SK-N-SH treated with all-trans-retinoic acid at 6 μM for 48 hours (cell line): ENCODE data around the gene ERC1.

Experiments used
- ARNTL ChIP-seq: fragments of 450-650 bp; formaldehyde crosslinking; IDR thresholded peaks from 2 replicates; pipeline ENCODE4 v1.5.0; 2020; ENCODE audit warnings: low read depth, mild to moderate bottlenecking, moderate library complexity, borderline replicate concordance
- BACH2 ChIP-seq: fragments of 250-450 bp; sonication (Bioruptor Pico); IDR thresholded peaks from 2 replicates; pipeline ENCODE4 v1.9.0; 2021; ENCODE audit warnings: mild to moderate bottlenecking, borderline replicate concordance
- GLIS3 ChIP-seq: fragments of 250-450 bp; sonication (Bioruptor Pico); IDR thresholded peaks from 2 replicates; pipeline ENCODE4 v1.5.0; 2020; ENCODE audit warnings: mild to moderate bottlenecking, moderate library complexity
- OSR1 ChIP-seq: fragments of 250-450 bp; sonication (Bioruptor Pico); IDR thresholded peaks from 2 replicates; pipeline ENCODE4 v1.8.0; 2022; ENCODE audit warnings: moderate library complexity, mild to moderate bottlenecking, inconsistent platforms
- TCF4 ChIP-seq: fragments of 250-450 bp; sonication (Bioruptor Pico); IDR thresholded peaks from 2 replicates; pipeline ENCODE4 v1.8.0; 2021; ENCODE audit warnings: mild to moderate bottlenecking, moderate library complexity, borderline replicate concordance
- ZC3H10 ChIP-seq: fragments of 250-450 bp; sonication (Bioruptor Pico); IDR thresholded peaks from 2 replicates; pipeline ENCODE4 v1.5.1; 2021; ENCODE audit warnings: mild to moderate bottlenecking, moderate library complexity
- ZFP30 ChIP-seq: fragments of 450-650 bp; formaldehyde crosslinking; IDR thresholded peaks from 2 replicates; pipeline ENCODE4 v1.5.0; 2022; ENCODE audit warnings: mild to moderate bottlenecking, moderate library complexity
- ZNF565 ChIP-seq: fragments of 450-650 bp; formaldehyde crosslinking; conservative IDR thresholded peaks from 2 replicates; pipeline ENCODE4 v1.5.0; 2020; ENCODE audit warnings: low read depth, mild to moderate bottlenecking, moderate library complexity
- ZNF70 ChIP-seq: fragments of 450-650 bp; formaldehyde crosslinking; IDR thresholded peaks from 2 replicates; pipeline ENCODE4 v1.5.0; 2020; ENCODE audit warnings: mild to moderate bottlenecking, moderate library complexity
- ZNF8 ChIP-seq: fragments of 450-650 bp; formaldehyde crosslinking; IDR thresholded peaks from 2 replicates; pipeline ENCODE4 v1.5.0; 2020; ENCODE audit warnings: mild to moderate bottlenecking, moderate library complexity
- TF ChIP-seq, protein P1 (sequence below): fragments of 250-450 bp; sonication (Bioruptor Pico); IDR thresholded peaks from 2 replicates; pipeline ENCODE4 v1.8.0; 2020; ENCODE audit warnings: mild to moderate bottlenecking, moderate library complexity, borderline replicate concordance
- TF ChIP-seq, protein P2 (sequence below): fragments of 250-450 bp; sonication (Bioruptor Pico); IDR thresholded peaks from 2 replicates; pipeline ENCODE4 v1.8.0; 2021; ENCODE audit warnings: low read depth, mild to moderate bottlenecking, moderate library complexity, borderline replicate concordance
- TF ChIP-seq, protein P3 (sequence below): fragments of 250-450 bp; sonication (Bioruptor Pico); IDR thresholded peaks from 2 replicates; pipeline ENCODE4 v1.5.1; 2020; ENCODE audit warnings: low read depth, mild to moderate bottlenecking, moderate library complexity
- TF ChIP-seq, protein P4 (sequence below): fragments of 250-450 bp; sonication (Bioruptor Pico); IDR thresholded peaks from 2 replicates; pipeline ENCODE4 v1.5.0; 2020; ENCODE audit warnings: mild to moderate bottlenecking, moderate library complexity

DNA sequence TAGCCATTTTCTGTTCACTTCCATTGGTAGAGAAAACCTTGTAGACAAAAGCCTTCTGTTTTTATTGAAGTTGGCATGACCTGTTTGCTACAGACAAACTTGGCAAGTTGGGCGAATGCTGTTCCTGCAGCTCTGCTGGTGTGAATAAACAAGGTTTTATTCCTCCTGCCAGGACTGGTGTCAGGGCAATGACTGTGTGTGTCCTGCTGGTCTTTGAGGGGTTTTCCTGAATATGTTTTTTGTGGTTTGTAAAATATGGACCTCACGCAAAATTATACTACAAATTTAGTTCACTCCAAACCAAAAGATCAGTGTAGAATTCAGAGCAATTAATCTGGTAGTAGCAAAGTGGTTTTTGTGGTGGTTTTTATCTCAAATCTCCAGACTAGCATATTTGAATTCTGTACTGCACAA is 140.8 kb downstream of the ERC1 start:
- TF ChIP-seq, protein P1, sequence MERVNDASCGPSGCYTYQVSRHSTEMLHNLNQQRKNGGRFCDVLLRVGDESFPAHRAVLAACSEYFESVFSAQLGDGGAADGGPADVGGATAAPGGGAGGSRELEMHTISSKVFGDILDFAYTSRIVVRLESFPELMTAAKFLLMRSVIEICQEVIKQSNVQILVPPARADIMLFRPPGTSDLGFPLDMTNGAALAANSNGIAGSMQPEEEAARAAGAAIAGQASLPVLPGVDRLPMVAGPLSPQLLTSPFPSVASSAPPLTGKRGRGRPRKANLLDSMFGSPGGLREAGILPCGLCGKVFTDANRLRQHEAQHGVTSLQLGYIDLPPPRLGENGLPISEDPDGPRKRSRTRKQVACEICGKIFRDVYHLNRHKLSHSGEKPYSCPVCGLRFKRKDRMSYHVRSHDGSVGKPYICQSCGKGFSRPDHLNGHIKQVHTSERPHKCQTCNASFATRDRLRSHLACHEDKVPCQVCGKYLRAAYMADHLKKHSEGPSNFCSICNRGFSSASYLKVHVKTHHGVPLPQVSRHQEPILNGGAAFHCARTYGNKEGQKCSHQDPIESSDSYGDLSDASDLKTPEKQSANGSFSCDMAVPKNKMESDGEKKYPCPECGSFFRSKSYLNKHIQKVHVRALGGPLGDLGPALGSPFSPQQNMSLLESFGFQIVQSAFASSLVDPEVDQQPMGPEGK (CRISPR knock-in tag), result no peak
- TF ChIP-seq ZFP30 (CRISPR knock-in tag) (no peak), BACH2 (CRISPR knock-in tag) (no peak), ARNTL (CRISPR knock-in tag) (no peak), ZC3H10 (CRISPR knock-in tag) (no peak), ZNF565 (no peak), GLIS3 (CRISPR knock-in tag) (no peak), TCF4 (CRISPR knock-in tag) (no peak), OSR1 (CRISPR knock-in tag) (no peak), ZNF8 (no peak), ZNF70 (CRISPR knock-in tag) (no peak)
- TF ChIP-seq, protein P2, sequence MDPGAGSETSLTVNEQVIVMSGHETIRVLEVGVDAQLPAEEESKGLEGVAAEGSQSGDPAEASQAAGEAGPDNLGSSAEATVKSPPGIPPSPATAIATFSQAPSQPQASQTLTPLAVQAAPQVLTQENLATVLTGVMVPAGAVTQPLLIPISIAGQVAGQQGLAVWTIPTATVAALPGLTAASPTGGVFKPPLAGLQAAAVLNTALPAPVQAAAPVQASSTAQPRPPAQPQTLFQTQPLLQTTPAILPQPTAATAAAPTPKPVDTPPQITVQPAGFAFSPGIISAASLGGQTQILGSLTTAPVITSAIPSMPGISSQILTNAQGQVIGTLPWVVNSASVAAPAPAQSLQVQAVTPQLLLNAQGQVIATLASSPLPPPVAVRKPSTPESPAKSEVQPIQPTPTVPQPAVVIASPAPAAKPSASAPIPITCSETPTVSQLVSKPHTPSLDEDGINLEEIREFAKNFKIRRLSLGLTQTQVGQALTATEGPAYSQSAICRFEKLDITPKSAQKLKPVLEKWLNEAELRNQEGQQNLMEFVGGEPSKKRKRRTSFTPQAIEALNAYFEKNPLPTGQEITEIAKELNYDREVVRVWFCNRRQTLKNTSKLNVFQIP (CRISPR knock-in tag), result no peak
- TF ChIP-seq, protein P3, sequence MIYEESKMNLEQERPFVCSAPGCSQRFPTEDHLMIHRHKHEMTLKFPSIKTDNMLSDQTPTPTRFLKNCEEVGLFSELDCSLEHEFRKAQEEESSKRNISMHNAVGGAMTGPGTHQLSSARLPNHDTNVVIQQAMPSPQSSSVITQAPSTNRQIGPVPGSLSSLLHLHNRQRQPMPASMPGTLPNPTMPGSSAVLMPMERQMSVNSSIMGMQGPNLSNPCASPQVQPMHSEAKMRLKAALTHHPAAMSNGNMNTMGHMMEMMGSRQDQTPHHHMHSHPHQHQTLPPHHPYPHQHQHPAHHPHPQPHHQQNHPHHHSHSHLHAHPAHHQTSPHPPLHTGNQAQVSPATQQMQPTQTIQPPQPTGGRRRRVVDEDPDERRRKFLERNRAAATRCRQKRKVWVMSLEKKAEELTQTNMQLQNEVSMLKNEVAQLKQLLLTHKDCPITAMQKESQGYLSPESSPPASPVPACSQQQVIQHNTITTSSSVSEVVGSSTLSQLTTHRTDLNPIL, result no peak
- TF ChIP-seq, protein P4, sequence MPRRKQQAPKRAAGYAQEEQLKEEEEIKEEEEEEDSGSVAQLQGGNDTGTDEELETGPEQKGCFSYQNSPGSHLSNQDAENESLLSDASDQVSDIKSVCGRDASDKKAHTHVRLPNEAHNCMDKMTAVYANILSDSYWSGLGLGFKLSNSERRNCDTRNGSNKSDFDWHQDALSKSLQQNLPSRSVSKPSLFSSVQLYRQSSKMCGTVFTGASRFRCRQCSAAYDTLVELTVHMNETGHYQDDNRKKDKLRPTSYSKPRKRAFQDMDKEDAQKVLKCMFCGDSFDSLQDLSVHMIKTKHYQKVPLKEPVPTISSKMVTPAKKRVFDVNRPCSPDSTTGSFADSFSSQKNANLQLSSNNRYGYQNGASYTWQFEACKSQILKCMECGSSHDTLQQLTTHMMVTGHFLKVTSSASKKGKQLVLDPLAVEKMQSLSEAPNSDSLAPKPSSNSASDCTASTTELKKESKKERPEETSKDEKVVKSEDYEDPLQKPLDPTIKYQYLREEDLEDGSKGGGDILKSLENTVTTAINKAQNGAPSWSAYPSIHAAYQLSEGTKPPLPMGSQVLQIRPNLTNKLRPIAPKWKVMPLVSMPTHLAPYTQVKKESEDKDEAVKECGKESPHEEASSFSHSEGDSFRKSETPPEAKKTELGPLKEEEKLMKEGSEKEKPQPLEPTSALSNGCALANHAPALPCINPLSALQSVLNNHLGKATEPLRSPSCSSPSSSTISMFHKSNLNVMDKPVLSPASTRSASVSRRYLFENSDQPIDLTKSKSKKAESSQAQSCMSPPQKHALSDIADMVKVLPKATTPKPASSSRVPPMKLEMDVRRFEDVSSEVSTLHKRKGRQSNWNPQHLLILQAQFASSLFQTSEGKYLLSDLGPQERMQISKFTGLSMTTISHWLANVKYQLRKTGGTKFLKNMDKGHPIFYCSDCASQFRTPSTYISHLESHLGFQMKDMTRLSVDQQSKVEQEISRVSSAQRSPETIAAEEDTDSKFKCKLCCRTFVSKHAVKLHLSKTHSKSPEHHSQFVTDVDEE (CRISPR knock-in tag), result no peak
